ENCODE measurements around the gene DGKG.

Gene DGKG

GRCh38 chr3:186138272-186138981, 223.6 kb downstream of the DGKG start:
- DNase-seq (ENCODE audit: low read depth): no peak

GRCh38 chr3:186137051-186137685, 224.9 kb downstream of the DGKG start:
- DNase-seq (ENCODE audit: low read depth): no peak

- DNase-seq (ENCODE audit: low read depth): no peak
Measured at GRCh38 chr3:186133980-186134379, 228.1 kb downstream of the DGKG start.

GRCh38 chr3:186132487-186132886, 229.5 kb downstream of the DGKG start:
- no peak for DNase-seq (ENCODE audit: low read depth)

- no peak for DNase-seq (ENCODE audit: low read depth)
Measured at GRCh38 chr3:186129206-186129605, 232.8 kb downstream of the DGKG start.

GRCh38 chr3:186128158-186128557, 233.9 kb downstream of the DGKG start:
- DNase-seq (ENCODE audit: low read depth): no peak

- DNase-seq (ENCODE audit: low read depth): no peak
Measured at GRCh38 chr3:186127463-186127862, 234.6 kb downstream of the DGKG start.

GRCh38 chr3:186125118-186125517, 236.9 kb downstream of the DGKG start:
- DNase-seq (ENCODE audit: low read depth): no peak

- no peak for DNase-seq (ENCODE audit: low read depth)
Measured at GRCh38 chr3:186124592-186124991, 237.4 kb downstream of the DGKG start.

GRCh38 chr3:186123012-186123411, 239.0 kb downstream of the DGKG start:
- DNase-seq (ENCODE audit: low read depth): no peak

GRCh38 chr3:186121968-186122367, 240.1 kb downstream of the DGKG start:
- DNase-seq (ENCODE audit: low read depth): no peak

- DNase-seq (ENCODE audit: low read depth): no peak
Measured at GRCh38 chr3:186121278-186121677, 240.8 kb downstream of the DGKG start.

GRCh38 chr3:186119499-186119898, 242.5 kb downstream of the DGKG start:
- DNase-seq (ENCODE audit: low read depth): no peak

- no peak for DNase-seq (ENCODE audit: low read depth)
Measured at GRCh38 chr3:186118692-186119091, 243.3 kb downstream of the DGKG start.

- DNase-seq (ENCODE audit: low read depth): no peak
Measured at GRCh38 chr3:186117521-186118134, 244.4 kb downstream of the DGKG start.

- no peak for DNase-seq (ENCODE audit: low read depth)
Measured at GRCh38 chr3:186115239-186115996, 246.6 kb downstream of the DGKG start.

- DNase-seq (ENCODE audit: low read depth): no peak
Measured at GRCh38 chr3:186110975-186111974, 250.8 kb downstream of the DGKG start.

GRCh38 chr3:186109897-186110803, 251.9 kb downstream of the DGKG start:
- DNase-seq (ENCODE audit: low read depth): no peak

- DNase-seq (ENCODE audit: low read depth): peak; percentile 87
Measured at GRCh38 chr3:186108941-186109865, 252.8 kb downstream of the DGKG start, which contains the start of gene ETV5. Gene ETV5 (minus strand): TSS chr3:186109089. CDS start chr3:186105868, 3,221 bp downstream.

Data from stimulated activated CD8-positive, alpha-beta memory T cell treated with anti-CD3 and anti-CD28 coated beads, Interleukin-7, amount 100 ng/mL, for 24 hours (primary cell).